Thoracic aorta endothelial cell (primary cell): ENCODE measurements around the gene CFAP53. TPM values are rescaled to one million over a fixed set of nuclear protein-coding genes. Genes with fewer than 3 reads are reported as not detected.

Experiments
- small RNA-seq: library from RNA; depleted of rRNA; stranded (forward); fragments of <200 nt; gene quantifications from one replicate; pipeline ENCODE3, GENCODE V24; 2012
- total RNA-seq: library from RNA; depleted of rRNA; stranded (reverse); fragments of >200 nt; gene quantifications from 2 replicates; pipeline ENCODE4 v1.2.3, GENCODE V29; 2012

The CFAP53 gene, protein sequence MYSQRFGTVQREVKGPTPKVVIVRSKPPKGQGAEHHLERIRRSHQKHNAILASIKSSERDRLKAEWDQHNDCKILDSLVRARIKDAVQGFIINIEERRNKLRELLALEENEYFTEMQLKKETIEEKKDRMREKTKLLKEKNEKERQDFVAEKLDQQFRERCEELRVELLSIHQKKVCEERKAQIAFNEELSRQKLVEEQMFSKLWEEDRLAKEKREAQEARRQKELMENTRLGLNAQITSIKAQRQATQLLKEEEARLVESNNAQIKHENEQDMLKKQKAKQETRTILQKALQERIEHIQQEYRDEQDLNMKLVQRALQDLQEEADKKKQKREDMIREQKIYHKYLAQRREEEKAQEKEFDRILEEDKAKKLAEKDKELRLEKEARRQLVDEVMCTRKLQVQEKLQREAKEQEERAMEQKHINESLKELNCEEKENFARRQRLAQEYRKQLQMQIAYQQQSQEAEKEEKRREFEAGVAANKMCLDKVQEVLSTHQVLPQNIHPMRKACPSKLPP
- total RNA-seq = 0.07 TPM in 1 of 2 replicates, not detected in the other

DNA sequence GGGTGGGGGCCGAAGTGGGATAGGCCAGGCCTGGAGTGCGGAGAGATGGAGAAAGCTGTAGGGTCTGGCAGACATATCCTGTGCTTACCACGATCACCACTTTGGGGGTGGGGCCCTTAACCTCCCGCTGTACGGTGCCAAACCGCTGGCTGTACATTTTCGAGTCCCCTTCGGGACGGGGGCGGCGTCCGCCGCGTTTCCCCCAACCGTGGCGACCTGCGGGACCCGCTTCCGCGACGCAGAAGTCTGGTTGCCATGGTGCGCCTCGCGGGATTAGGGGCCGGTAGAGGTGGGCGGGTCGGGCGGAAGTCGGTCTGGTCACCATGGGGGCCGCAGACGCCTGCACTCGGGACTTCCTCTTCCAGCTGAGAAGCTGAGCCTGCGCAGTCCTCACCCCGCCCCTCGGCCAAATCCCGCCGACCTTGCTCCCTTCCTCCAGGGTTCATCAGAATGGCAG is at the start of gene CFAP53:
CFAP53 (minus strand) TSS at position 248 of the 457 bp plus-strand sequence; CDS start at position 157, 91 bp downstream.

DNA sequence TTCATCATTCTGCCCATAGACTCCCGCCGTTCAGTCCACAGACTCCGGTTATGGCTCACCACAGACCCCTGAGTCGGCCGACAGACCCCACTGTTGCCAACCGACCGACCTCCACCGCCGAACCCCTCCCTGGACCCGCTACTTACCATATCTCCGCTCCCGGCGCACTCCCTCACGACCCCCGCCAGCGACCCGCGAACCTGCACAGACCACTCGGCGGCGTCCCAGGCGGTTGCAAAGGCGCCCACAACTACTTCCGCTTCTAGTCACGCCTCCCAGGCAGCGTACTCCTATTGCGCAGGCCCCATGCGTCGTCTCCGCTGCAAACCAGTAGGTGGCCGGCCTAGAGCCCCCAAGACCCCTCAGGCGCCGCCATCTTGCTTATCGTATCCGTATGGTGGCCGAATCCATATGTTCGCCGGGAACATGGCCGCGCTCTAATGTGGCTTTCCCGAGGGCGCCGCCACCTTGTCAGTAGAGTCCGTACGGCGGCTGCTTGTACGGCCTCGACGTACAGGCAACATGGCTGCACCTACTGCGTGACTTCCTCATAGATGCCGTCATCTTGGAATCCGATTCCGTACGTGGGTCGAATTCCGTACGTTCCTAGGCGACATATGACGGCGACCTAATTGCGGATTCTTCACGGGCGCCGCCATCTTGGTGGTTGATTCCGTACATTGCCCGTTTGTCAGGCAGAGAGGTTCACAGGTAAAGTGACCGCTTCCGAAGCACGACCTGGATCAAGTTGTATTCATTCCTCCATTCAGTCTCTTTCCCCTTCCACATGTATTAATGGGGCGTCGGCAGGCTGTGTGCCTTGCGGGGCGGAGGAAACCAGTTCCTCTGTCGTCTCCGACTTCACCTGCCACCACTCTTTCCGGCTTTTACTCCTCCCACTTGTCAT is 21.4 kb upstream of the CFAP53 start, which contains the start of gene CXXC1:
CXXC1 (minus strand) TSS at position 252 of the 907 bp plus-strand sequence; CDS start at position 149, 103 bp downstream.

DNA sequence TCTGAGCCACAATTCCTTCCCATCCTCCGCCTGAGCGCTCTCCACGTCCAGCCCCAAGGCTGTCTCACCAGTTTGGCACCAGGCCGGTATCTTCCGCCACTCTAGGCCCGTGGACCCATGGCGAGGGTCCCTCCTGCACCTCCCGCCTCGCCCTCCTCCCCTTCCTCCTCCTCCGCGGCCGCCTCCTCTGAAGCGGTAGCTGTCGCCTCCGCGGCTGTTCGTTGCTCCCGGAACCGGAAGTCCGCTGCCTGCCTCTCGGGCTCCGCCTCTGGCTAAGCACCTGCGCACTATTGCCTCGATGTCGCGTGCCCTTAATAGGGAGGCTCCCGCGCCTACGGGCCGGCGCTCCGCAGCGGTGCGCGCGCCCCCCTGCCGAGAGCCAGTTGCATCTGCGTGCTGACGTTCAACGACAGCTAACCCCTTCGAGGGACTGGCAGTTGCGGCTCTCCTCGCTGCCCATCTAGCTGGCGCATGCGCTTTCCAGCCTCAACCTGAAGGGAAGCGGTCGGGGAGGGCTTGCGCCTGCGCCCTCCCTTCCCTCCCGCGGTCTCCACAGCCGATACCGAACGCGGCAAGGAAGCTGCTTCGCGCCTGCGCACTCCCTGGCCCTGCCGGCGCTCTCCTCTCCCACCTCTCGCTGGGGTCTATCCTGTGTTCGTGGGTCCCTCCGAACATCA is 15.1 kb upstream of the CFAP53 start, which contains the start of gene MBD1:
MBD1 (minus strand) TSS at position 229 of the 677 bp plus-strand sequence. CDS start 1,531 bp downstream, outside the sequence.

DNA sequence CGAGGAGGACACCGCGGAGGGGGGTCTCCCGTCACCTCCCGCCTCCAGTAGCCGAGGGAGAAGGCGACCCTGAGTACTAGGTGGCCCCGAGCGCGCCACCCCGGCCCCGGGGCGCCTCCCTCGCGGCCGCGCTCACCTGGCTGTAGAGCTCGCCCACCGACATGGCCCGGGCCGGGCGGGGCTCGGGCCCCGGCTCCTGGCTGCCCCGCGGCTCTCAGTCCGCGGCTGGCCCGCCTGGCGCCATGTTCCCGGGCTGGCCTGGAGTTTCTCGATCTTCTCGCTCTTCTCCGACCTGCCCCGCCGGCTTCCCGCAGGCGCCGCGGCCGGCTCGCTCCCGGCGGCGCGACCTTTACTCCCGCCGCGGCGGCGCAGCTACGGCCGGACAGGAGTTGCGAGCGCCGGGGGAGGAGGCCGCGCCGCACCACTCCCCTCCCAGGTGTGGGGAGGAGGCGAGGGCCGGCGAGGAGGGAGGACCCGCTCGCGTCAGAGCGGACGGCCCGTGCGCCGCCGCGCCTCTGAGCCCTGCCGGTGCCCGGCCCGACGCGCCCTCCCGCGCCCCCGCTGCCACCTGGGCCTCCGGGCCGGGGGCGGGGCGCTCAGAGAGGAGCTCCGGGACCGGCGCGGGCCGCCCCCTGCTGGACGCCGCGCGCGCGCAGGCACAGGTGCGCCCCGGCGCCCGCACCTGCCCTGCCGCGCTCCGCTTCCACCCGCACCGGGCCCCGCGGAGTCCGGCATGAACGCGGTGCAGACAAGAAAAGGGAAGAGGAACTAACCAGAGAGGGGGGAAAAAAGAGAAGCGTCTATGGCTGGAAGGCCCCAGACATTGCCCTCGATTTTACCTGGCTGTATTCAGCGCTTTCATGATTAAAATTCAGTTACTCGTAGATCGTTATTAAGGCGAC is 71.4 kb downstream of the CFAP53 start, which contains the start of gene MYO5B:
MYO5B (minus strand) TSS at position 517 of the 902 bp plus-strand sequence; CDS start at position 163, 354 bp downstream.

Small RNAs within 50 kb of the gene (small RNA-seq; reads per million reads assigned to genes)
- not detected for gene RN7SL310P

Other genes with a start within 250 kb of the CFAP53 start
- gene MYO5B, start 71.3 kb downstream of the CFAP53 start, total RNA-seq = 0.27 and 0.36 TPM in 2 replicates
- 59.7 and 61.5 TPM in 2 replicates for gene MBD1, start 15.0 kb upstream of the CFAP53 start, total RNA-seq
- gene CXXC1, start 21.2 kb upstream of the CFAP53 start, total RNA-seq = 37.7 and 41.4 TPM in 2 replicates
- gene SKA1, start 108.6 kb upstream of the CFAP53 start, total RNA-seq = 35.5 and 47.7 TPM in 2 replicates